Psoas muscle (tissue), 8 donors: ENCODE data around the gene RPP30. TPM values are rescaled to one million over a fixed set of nuclear protein-coding genes. Genes with fewer than 3 reads are reported as not detected.
"Not testable (repeated sequence)": the region's sequence is repeated elsewhere in the genome, so short reads cannot be mapped to it uniquely, and the experiment has no call there.

Experiments
- ATAC-seq, 4 donors: fragments of 200-7000 bp; cut with Tn5 transposase; one replicate each; pipeline ENCODE4 v1.9.1; 2020; ENCODE audit warnings: moderate library complexity in 3 of 4, mild to moderate bottlenecking in 2 of 4
- DNase-seq, 2 donors: peaks; one replicate each; pipeline ENCODE4 v3.0.0-alpha.2; 2020
- H3K27ac ChIP-seq: fragments of 200-600 bp; one replicate; pipeline ENCODE4 v1.8.0; 2022
- H3K27me3 ChIP-seq, 3 donors: fragments of 200-600 bp in 1 of 3; one replicate each; pipeline versions ENCODE4 v1.6.1 to v1.8.0; 2013 to 2022; ENCODE audit warnings: low read length in 2 of 3, mild to moderate bottlenecking in 2 of 3, moderate library complexity in 1 of 3; ENCODE audit not compliant: insufficient read depth in 3 of 3
- H3K36me3 ChIP-seq, 2 donors: fragments of 200-600 bp in 1 of 2; one replicate each; pipeline versions ENCODE4 v1.6.1 to v1.8.0; 2013 to 2022; ENCODE audit warnings: low read depth in 1 of 2, mild to moderate bottlenecking in 1 of 2, moderate library complexity in 1 of 2; ENCODE audit not compliant: insufficient read depth in 1 of 2
- H3K4me1 ChIP-seq: fragments of 200-600 bp; one replicate; pipeline ENCODE4 v1.8.0; 2022
- H3K4me3 ChIP-seq: fragments of 200-600 bp; one replicate; pipeline ENCODE4 v1.8.0; 2022; ENCODE audit warnings: mild to moderate bottlenecking
- H3K9me3 ChIP-seq: fragments of 200-600 bp; one replicate; pipeline ENCODE4 v1.8.0; 2022
- CTCF ChIP-seq: fragments of 200-600 bp; IDR thresholded peaks from one replicate; pipeline ENCODE4 v1.8.0; 2022; ENCODE audit warnings: antibody characterized with exemption
- WGBS, 3 donors: extraction: QIAGEN DNeasy Blood & Tissue Kit; methylation state at CpG; one replicate each; pipeline versions ENCODE4 v1.1.6 to v1.1.7; 2013; 5-methylcytosine and 5-hydroxymethylcytosine counted together
- intact Hi-C, 2 donors: fragments of 100-400 bp; cut with DNase I; formaldehyde crosslinking; loops; one replicate each; pipeline versions ENCODE4 v1.11.0 to v1.14.2; 2022
- polyA plus RNA-seq, 3 donors: library from polyadenylated mRNA; stranded (reverse); fragments of 200-250 nt; gene quantifications; one replicate each; pipeline ENCODE4 v1.2.3, GENCODE V29; 2013
- total RNA-seq, 4 donors: library from RNA; stranded (reverse); fragmentation: NEBNext Ultra II Directional in 2 of 4; extraction: Animal tissue kit (Norgen Biotek cat#: 25700) in 2 of 4; gene quantifications; one replicate each; pipeline versions ENCODE4 v1.2.1 to v1.2.4, GENCODE V29; 2021 to 2023
- donor health status: healthy with polysubstance abuse.
- donor health status: DM: no; HTN: no; CAD: no; lungs with moderate emphysema.
- donor health status: Bipolar disorder and iron deficiency.
- donor health status: healthy.
- donor health status: DM: yes; HTN: yes; CAD: no.
- donor health status: DM: no; HTN: no; CAD: no.
- donor health status: DM: no; HTN: no; CAD: no.
- donor health status: DM: yes; HTN: yes; CAD: no.

The RPP30 gene
- total and polyA plus RNA-seq, 7 donors: 24.9 to 66.3 (median 33.8) TPM

DNA sequence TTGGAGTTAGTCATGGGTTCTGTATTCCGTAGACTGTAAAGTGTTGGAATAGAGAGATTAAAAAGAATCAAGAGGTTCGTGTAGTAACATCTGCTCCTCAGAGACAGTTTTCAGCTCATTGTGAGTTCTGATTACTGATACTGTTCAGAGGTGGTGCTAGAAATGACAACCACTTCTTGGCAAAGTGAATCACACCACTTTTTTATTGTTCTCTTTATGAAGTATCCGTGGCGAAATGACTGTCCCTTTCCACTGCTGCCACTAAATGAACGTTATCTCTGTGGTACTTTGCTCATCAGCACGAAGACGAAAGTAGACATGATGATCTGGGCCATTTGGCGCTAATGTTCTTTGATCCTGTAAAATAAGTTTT lies 860 bp downstream of the RPP30 start:
- intact Hi-C loops: no loop called here
- Histone ChIP-seq H3K4me3 (peak overlapping the region; percentile 87), H3K9me3 (peaks cover 5% of the 10 kb centered on the region), H3K27me3 (no peaks in the 10 kb centered on the region), H3K4me1 (peaks cover 14% of the 10 kb centered on the region), H3K27ac (peak overlapping the region; percentile 77), H3K36me3 (peaks cover 0 to 33% of the 10 kb centered on the region in 2 donors)
- TF ChIP-seq CTCF: no peak
- DNase-seq (no peak), ATAC-seq (no peak)
- 13 to 26% (median 20%) methylated on average over 8 of the region's 8 CpGs for WGBS, 3 donors

DNA sequence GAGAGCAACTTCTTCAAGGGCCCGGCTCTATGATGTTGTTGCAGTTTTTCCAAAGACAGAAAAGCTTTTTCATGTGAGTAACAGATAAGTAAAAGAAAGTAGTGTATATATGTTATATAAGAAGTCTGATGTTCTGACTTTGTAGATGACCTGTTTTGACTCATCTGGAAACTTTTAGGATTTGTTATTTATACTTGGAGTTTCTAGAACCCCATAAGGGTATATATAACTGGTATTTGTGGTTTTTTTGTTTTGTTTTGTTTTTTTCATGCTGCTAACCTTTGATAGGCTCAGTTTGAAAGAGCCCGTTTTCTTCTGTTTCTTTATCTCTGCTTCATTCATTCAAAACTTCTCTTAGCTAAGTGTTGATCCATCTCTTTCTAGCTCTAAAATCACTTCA lies 7.3 kb downstream of the RPP30 start:
- H3K4me1 ChIP-seq: peaks cover 2% of the 10 kb centered on the region
- no peaks in the 10 kb centered on the region for H3K9me3 ChIP-seq
- no peak overlapping the region for H3K4me3 ChIP-seq
- H3K27ac ChIP-seq: no peak overlapping the region
- 88 to 99% (median 94%) methylated on average over 2 of the region's 2 CpGs for WGBS, 3 donors
- ATAC-seq: no peak
- intact Hi-C loops: no loop called here
- H3K27me3 ChIP-seq: no peaks in the 10 kb centered on the region
- no peak for TF ChIP-seq CTCF
- H3K36me3 ChIP-seq: peaks cover 2 to 79% of the 10 kb centered on the region in 2 donors
- DNase-seq: no peak

DNA sequence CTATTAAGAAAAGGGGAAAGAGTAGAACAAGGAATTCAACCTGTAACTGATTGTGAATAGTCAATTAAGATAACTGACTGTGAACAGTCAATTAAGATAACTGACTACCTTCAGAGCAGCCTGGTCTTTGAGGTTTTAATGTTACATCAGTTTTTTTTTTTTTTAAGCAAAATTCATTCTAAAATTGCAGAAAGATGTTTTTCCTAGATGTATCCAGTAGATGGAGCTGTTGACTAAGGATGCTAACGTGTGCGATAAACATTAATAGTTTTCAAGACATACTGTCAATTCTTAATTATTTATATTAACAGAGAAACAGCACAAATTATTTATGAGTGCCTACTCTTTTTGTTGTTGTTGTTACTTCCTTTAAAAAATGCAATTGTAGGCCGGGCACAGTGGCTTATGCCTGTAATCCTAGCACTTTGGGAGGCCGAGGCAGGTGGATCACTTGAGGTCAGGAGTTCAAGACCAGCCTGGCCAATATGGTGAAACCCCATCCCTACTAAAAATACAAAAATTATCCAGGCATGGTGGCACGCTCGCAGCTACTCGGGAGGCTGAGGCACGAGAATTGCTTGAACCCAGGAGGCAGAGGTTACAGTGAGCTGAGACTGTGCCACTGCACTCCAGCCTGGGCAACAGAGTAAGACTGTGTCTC lies 8.4 kb downstream of the RPP30 start:
- H3K27me3 ChIP-seq, H3K9me3 ChIP-seq, DNase-seq, H3K4me3 ChIP-seq, H3K27ac ChIP-seq: not testable (repeated sequence)
- peak; percentile 78 for TF ChIP-seq CTCF
- ATAC-seq: peak in 2 of 4 donors; percentile 28 to 41
- WGBS, 3 donors: 30 to 62% (median 39%) methylated on average over 8 of the region's 8 CpGs
- intact Hi-C loops: loop anchor here in 1 of 2 donors (5.0 kb wide), 1 partner anchor 367 kb away; no protein-coding TSS in a partner anchor
- Histone ChIP-seq H3K4me1 (peaks cover 11% of the 10 kb centered on the region), H3K36me3 (peaks cover 2 to 70% of the 10 kb centered on the region in 2 donors)

GRCh38 chr10:90884431-90884830 lies 12.7 kb downstream of the RPP30 start:
- Histone ChIP-seq H3K36me3 (peaks cover 0 to 65% of the 10 kb centered on the region in 2 donors), H3K27ac (peak overlapping the region; percentile 18), H3K9me3 (no peaks in the 10 kb centered on the region), H3K4me1 (peaks cover 16% of the 10 kb centered on the region), H3K27me3 (no peaks in the 10 kb centered on the region), H3K4me3 (no peak overlapping the region)
- ATAC-seq (peak; percentile 69 to 92 (median 86)), DNase-seq (no peak)
- 24 to 42% (median 25%) methylated on average over 3 of the region's 3 CpGs for WGBS, 3 donors
- intact Hi-C loops: loop anchor here in 1 of 2 donors (5.0 kb wide), 1 partner anchor 363 kb away; no protein-coding TSS in a partner anchor
- no peak for TF ChIP-seq CTCF

DNA sequence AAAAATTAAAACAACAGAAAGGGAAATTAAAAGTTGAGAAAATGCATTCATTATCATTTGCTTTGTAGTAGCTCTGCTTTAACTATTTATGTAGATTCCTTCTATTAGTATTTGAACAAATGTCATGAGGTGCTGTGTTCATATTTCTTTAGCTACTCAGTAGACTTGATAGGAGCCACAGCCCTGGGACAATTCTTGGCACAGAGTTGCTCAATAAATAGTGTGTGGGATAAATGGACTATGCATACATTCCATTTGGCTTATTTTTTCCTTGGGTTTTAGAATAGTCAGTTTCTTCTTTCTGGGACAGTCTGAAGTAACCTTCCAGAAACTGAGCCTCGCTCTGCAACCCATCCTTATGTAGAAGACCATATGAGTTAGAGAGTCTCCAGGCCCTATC lies 13.4 kb downstream of the RPP30 start:
- WGBS, 3 donors: 93 to 100% (median 98%) methylated on average over 1 of the region's 1 CpG

More for the DNA sequence above, 13.4 kb downstream of the RPP30 start:
- Histone ChIP-seq H3K9me3 (no peaks in the 10 kb centered on the region), H3K4me3 (no peak overlapping the region), H3K36me3 (peaks cover 0 to 68% of the 10 kb centered on the region in 2 donors), H3K27ac (no peak overlapping the region), H3K4me1 (peaks cover 16% of the 10 kb centered on the region), H3K27me3 (no peaks in the 10 kb centered on the region)
- TF ChIP-seq CTCF: no peak
- intact Hi-C loops: no loop called here
- no peak for DNase-seq
- ATAC-seq: no peak
